WI38 (cell line): Measurements from ENCODE around the gene RHBDL3.

Experiments used
- H3K4me3 ChIP-seq: 2 replicates; pipeline ENCODE4 v1.5.1; 2011; ENCODE audit warnings: low read depth, mild to moderate bottlenecking, control low read depth, low read length
- TF ChIP-seq, protein P1 (sequence below): IDR thresholded peaks from 2 replicates; pipeline ENCODE4 v1.5.1; 2012; ENCODE audit warnings: low read depth, mild to moderate bottlenecking, control low read depth, low read length

The RHBDL3 gene

DNA sequence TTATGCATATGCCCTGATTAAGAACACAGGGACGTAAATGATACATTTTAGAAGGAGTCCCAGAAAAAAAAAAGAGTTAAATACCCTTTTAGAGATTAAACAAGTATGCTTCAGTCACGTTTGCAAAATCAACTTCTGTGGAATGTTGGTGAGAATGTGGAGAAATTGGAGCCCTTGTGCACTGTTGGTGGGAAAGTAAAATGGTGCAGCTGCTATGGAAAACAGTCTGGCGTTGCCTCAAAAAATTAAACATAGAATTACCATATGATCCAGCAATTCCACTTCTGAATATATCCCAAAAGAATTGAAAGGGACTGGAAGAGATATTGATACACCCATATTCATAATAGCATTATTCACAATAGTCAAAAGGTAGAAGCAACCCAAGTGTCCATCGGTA is 26.5 kb downstream of the RHBDL3 start:
- H3K4me3 ChIP-seq, result no peak overlapping the region
- TF ChIP-seq, protein P1, sequence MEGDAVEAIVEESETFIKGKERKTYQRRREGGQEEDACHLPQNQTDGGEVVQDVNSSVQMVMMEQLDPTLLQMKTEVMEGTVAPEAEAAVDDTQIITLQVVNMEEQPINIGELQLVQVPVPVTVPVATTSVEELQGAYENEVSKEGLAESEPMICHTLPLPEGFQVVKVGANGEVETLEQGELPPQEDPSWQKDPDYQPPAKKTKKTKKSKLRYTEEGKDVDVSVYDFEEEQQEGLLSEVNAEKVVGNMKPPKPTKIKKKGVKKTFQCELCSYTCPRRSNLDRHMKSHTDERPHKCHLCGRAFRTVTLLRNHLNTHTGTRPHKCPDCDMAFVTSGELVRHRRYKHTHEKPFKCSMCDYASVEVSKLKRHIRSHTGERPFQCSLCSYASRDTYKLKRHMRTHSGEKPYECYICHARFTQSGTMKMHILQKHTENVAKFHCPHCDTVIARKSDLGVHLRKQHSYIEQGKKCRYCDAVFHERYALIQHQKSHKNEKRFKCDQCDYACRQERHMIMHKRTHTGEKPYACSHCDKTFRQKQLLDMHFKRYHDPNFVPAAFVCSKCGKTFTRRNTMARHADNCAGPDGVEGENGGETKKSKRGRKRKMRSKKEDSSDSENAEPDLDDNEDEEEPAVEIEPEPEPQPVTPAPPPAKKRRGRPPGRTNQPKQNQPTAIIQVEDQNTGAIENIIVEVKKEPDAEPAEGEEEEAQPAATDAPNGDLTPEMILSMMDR, result no peak

DNA sequence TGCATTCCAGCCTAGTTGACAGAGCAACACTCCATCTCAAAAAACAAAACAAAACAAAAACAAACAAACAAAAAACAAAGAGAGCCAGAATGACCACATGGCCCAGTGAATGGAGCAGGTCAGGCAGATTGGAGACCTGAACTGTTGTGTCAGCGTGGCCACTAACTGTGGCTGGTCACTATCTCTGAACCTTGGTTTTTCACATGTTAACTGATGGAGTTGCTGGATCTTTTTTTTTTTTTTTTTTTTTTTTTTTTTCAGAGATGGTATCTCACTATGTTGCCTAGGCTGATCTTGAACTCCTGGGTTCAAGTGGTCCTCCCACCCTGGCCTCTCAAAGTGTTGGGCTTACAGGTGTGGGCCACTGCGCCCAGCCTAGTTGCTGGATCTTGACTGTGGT is 31.8 kb downstream of the RHBDL3 start:
- H3K4me3 ChIP-seq, result no peak overlapping the region
- TF ChIP-seq, protein P1, result no peak

DNA sequence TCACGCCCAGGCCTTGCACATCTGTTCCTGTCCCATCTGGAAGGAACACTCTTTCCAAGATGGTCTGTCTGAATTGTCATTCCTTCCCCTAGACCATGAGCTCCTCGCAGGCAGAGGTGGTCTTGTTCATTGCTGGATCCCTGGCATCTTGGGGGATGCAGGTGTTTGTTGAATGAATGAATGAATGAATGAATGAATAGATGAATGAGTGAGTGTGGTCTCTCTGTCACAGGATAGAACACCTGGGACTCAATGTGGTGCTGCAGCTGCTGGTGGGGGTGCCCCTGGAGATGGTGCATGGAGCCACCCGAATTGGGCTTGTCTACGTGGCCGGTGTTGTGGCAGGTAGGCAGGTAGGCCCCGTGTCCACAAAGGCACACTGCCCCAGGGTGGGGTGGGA is 32.2 kb downstream of the RHBDL3 start:
- H3K4me3 ChIP-seq, result no peak overlapping the region
- TF ChIP-seq, protein P1, result no peak

DNA sequence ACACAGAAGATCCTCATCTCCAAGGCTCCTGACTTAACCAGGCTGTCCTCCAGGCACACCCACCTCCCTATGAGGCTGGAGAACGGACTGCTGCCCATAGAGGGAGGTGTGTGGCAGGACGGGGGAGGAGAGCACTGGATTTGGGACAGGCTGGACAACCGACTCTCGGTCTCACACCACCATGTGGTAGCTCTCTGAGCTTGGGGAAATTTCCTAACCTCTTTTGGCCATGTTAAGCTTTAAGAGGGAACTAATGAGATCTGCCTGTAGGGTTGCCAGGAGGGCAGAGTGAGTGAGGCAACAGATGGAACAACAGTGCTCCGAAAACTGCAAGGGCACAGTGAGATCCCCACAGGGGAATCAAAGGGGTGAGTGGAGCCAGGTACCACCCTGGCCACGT is 32.7 kb downstream of the RHBDL3 start:
- no peak overlapping the region for H3K4me3 ChIP-seq
- TF ChIP-seq, protein P1, result no peak

DNA sequence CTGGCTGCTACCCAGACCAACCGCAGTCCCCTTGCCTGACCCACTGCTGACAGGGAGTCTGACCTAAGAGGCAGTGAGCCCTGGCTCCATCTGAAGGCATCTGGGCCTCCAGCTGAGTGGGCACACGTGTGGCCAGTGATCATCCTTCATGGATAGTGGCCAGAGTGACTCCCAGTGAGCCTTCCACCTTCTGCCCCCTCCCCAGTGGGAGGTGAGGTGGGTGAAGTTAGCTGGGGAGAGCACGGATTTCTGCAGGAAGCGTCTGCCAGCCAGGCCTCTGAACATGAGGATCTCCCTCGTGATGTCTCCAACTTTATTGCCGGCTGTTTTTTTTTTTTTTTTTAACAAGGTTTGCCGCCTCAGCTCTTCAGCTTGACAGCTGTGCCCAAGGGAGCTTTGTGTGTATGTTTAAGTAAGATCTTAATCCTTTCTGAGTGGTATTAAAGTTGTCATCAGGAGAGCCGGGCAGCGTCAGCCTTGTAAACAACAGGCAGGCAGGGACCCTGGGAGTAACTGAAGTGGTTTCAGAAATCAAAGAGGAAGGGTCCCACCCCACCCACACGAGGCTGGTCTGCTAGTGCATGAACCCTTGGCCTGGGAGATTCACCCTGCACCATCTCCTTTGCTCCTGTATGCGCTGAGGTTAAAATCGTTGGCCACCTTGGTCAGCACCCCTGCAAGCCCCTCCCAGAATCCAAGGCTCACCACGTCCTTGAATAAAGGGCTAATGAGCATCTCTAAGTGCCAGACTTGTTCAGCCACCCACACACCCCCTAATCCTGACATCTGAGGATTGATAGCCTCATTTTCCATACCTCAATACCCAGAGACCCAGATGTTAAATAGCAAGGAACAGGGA is 33.3 kb downstream of the RHBDL3 start:
- TF ChIP-seq, protein P1, result no peak
- H3K4me3 ChIP-seq, result no peak overlapping the region

DNA sequence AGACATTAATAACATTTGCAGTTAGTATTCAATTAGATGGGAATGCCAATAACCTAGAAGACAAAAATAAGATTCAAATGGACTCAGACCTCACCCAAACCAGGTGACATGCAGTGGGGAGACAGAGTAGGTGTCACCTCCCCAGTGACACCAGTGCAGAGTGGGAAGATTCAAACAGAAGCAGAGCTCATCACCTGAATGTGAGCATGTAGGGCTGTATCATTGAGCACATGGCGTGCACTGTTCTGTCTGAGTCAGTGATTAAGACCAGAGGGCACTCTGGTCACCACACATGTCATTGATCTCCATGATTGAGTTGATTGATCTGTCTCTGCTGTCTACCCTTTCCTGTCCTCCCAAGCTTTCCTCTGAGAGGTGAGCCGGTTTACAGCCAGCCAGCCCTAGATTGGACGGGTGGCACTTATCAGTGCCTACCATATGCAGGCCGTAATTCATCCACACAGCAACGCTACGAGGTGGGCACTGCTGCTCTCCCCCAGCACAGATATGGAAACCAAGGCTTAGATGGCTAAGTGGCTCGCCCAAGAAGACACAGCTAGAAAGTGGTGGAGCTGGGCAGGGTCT is 34.0 kb downstream of the RHBDL3 start:
- TF ChIP-seq, protein P1, result no peak
- no peak overlapping the region for H3K4me3 ChIP-seq

DNA sequence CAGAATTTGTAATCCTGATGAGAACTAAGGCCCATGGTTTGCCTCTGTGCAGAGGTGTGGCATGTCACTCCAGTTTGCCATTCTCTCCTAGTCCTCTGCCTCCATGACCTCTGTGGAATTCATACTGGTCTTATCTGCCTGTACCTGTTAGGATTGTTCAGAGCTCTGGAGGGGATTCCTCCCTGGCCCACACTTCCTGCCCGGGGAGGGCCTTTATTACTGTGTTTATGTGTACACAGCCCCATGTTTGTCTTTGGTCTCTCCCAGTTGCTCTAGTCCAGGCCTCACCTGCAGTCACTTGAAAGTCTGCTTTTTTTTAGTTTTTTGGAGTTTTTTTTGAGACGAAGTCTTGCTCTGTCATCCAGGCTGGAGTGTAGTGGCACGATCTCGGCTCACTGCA is 36.4 kb downstream of the RHBDL3 start:
- TF ChIP-seq, protein P1, result no peak
- H3K4me3 ChIP-seq, result no peak overlapping the region
